OCI-LY7 (cell line): Measurements from ENCODE around the gene FXR1. TPM values are rescaled to one million over a fixed set of nuclear protein-coding genes. Genes with fewer than 3 reads are reported as not detected.
"Not testable (repeated sequence)": the region's sequence is repeated elsewhere in the genome, so short reads cannot be mapped to it uniquely, and the experiment has no call there.

Experiments
- BruUV-seq: library from RNA; stranded (reverse); fragments of 400-500 nt; replicated peaks from 2 replicates; lab custom pipeline; 2021; lab: Mats Ljungman, UMichigan
- CTCF ChIA-PET: fragments of 300-600 bp; sonication (Branson Sonifier 250); formaldehyde crosslinking; loops from one replicate; lab custom pipeline; 2022; ENCODE audit warnings: antibody characterized with exemption; ENCODE audit not compliant: unreplicated experiment; lab: Charles Lee
- POLR2A ChIA-PET: fragments of 300-600 bp; sonication (Branson Sonifier 250); formaldehyde crosslinking; loops from one replicate; lab custom pipeline; 2022; ENCODE audit warnings: antibody characterized with exemption; lab: Charles Lee
- DNase-seq: peaks from one replicate; pipeline ENCODE4 v3.0.0-alpha.2; 2015; ENCODE audit warnings: low spot score
- H2AFZ ChIP-seq: fragments of 200-600 bp; sonication (generic), shearing (Covaris generic); 2 replicates; pipeline ENCODE4 v1.6.1; 2014; ENCODE audit warnings: mild to moderate bottlenecking, antibody characterized with exemption, low read length, moderate library complexity
- H3K27ac ChIP-seq: fragments of 200-600 bp; sonication (generic); 2 replicates; pipeline ENCODE4 v1.5.1; 2014; ENCODE audit warnings: mixed run types, low read depth, mild to moderate bottlenecking, moderate library complexity, low read length, inconsistent platforms; ENCODE audit not compliant: poor library complexity, severe bottlenecking
- H3K36me3 ChIP-seq: fragments of 200-600 bp; sonication (generic); 2 replicates; pipeline ENCODE4 v1.6.1; 2014; ENCODE audit warnings: mild to moderate bottlenecking, antibody characterized with exemption, low read length, moderate library complexity, mixed read lengths; ENCODE audit not compliant: insufficient read depth
- H3K4me1 ChIP-seq: fragments of 200-600 bp; sonication (generic); 2 replicates; pipeline ENCODE4 v1.5.1; 2014; ENCODE audit warnings: mild to moderate bottlenecking, low read length; ENCODE audit not compliant: insufficient read depth, poor library complexity, severe bottlenecking
- H3K4me2 ChIP-seq: fragments of 200-600 bp; sonication (generic); 2 replicates; pipeline ENCODE4 v1.6.1; 2014; ENCODE audit warnings: mild to moderate bottlenecking, low read length
- H3K4me3 ChIP-seq: fragments of 200-600 bp; sonication (generic); 2 replicates; pipeline ENCODE4 v1.5.1; 2014; ENCODE audit warnings: mild to moderate bottlenecking, low read depth, low read length; ENCODE audit not compliant: poor library complexity, severe bottlenecking
- H3K79me2 ChIP-seq: fragments of 200-600 bp; sonication (generic); 2 replicates; pipeline ENCODE4 v1.6.1; 2016; ENCODE audit warnings: low read depth, mild to moderate bottlenecking, low read length, moderate library complexity, mixed read lengths; ENCODE audit not compliant: insufficient read depth
- H3K9me2 ChIP-seq: fragments of 200-600 bp; sonication (generic); 2 replicates; pipeline ENCODE4 v1.6.1; 2016; ENCODE audit warnings: mild to moderate bottlenecking, low read length, mixed read lengths; ENCODE audit not compliant: insufficient read depth
- H3K9me3 ChIP-seq: fragments of 200-600 bp; sonication (generic); 2 replicates; pipeline ENCODE4 v1.6.1; 2014; ENCODE audit warnings: mild to moderate bottlenecking, mixed run types, low read length, mixed read lengths
- H4K20me1 ChIP-seq: fragments of 200-600 bp; sonication (generic); 2 replicates; pipeline ENCODE4 v1.6.1; 2014; ENCODE audit warnings: mild to moderate bottlenecking, antibody characterized with exemption, low read length, moderate library complexity, mixed read lengths; ENCODE audit not compliant: insufficient read depth
- CTCF ChIP-seq: fragments of 200-600 bp; sonication (generic); conservative IDR thresholded peaks from 2 replicates; pipeline ENCODE4 v1.5.1; 2014; ENCODE audit warnings: mild to moderate bottlenecking, antibody characterized with exemption, low read length, moderate library complexity, mixed read lengths
- EZH2phosphoT487 ChIP-seq: fragments of 200-600 bp; sonication (generic); IDR thresholded peaks from 2 replicates; pipeline ENCODE4 v1.6.1; 2018; ENCODE audit warnings: low read depth, borderline replicate concordance, mild to moderate bottlenecking, mixed run types, antibody characterized with exemption, low read length, moderate library complexity, mixed read lengths
- intact Hi-C: fragments of 100-400 bp; cut with micrococcal nuclease; formaldehyde crosslinking; loops from one replicate; pipeline ENCODE4 v1.10.0; 2022; ENCODE audit not compliant: unreplicated experiment
- total RNA-seq, 2 experiments: library from RNA; depleted of rRNA in 1 of 2; stranded (reverse); fragments of >200 nt in 1 of 2; shearing (Covaris generic) in 1 of 2; gene quantifications; 2 replicates each; pipeline ENCODE4 v1.2.3, GENCODE V29; 2014 to 2022

Gene FXR1
- total RNA-seq, 2 experiments from 2014 or later, result 90.6 to 161 TPM

GRCh38 chr3:180980611-180981010, 68.1 kb downstream of the FXR1 start:
- no peak overlapping the region for H3K27ac ChIP-seq
- ChIA-PET CTCF (no interaction called here), POLR2A (interaction anchor here (0.6 to 2.1 kb wide), 8 partner anchors 9 to 1558 kb away, joined by 3 to 8 read pairs (median 3); partner anchors contain the start of gene DNAJC19)
- no peak overlapping the region for H3K4me3 ChIP-seq
- H2AFZ ChIP-seq, result no peak overlapping the region
- H3K79me2 ChIP-seq, result no peaks in the 10 kb centered on the region
- TF ChIP-seq EZH2phosphoT487, result no peak
- H3K4me1 ChIP-seq, result no peaks in the 10 kb centered on the region
- H3K4me2 ChIP-seq, result no peak overlapping the region
- peaks cover 89% of the 10 kb centered on the region for H3K36me3 ChIP-seq
- no peaks in the 10 kb centered on the region for H4K20me1 ChIP-seq
- intact Hi-C loops, result no loop called here
- no peaks in the 10 kb centered on the region for H3K9me3 ChIP-seq
- BruUV-seq, result no TSS peak
- no peaks in the 10 kb centered on the region for H3K9me2 ChIP-seq
- DNase-seq, result no peak

DNA sequence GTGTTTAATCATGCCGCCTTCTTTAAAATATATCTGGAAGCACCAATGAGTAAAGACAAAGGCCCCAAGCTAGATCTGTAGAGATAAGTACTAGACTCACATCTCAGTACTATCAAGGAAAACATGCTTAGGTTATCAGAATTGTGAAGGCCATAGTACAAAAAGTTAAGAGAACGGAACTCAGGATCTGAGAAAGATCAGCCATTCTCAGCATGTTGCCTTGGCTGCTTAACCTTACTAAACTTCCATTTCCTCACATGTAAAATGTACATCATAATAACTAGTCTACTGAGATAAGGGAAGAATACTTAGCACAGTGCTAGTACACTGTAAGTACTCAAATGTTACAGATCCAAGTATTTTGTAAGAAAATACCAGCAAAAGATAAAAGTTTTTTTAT, 69.4 kb downstream of the FXR1 start:
- Histone ChIP-seq H3K9me2 (no peaks in the 10 kb centered on the region), H3K4me2 (no peak overlapping the region), H3K4me1 (no peaks in the 10 kb centered on the region), H3K9me3 (no peaks in the 10 kb centered on the region), H3K79me2 (no peaks in the 10 kb centered on the region), H3K4me3 (no peak overlapping the region), H3K36me3 (peaks cover 87% of the 10 kb centered on the region), H2AFZ (no peak overlapping the region), H4K20me1 (no peaks in the 10 kb centered on the region), H3K27ac (no peak overlapping the region)
- POLR2A ChIA-PET, result interaction anchor here (0.6 to 2.1 kb wide), 4 partner anchors 8 to 48 kb away, joined by 3 to 8 read pairs (median 5); no protein-coding TSS in a partner anchor
- intact Hi-C loops, result no loop called here
- TF ChIP-seq EZH2phosphoT487 (no peak), CTCF (no peak)
- CTCF ChIA-PET, result no interaction called here
- BruUV-seq, result no TSS peak
- no peak for DNase-seq

- TF ChIP-seq CTCF (no peak), EZH2phosphoT487 (no peak)
- H3K4me3 ChIP-seq, result no peak overlapping the region
Observed at GRCh38 chr3:180983136-180983535, 70.7 kb downstream of the FXR1 start.

DNA sequence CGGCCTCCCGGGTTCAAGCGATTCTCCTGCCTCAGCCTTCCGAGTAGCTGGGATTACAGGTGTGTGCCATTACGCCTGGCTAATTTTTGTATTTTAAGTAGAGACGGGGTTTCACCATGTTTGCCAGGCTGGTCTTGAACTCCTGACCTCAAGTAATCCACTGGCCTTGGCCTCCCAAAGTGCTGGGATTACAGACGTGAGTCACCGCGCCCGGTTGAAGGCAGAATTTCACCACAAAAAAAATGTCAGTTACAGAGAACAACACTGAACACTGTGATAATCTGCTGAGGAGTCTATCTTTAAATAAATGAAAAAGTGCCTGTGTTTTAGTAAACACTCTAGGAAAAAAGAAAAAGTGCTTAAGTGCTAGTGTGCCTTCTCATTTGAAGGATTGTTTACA, 73.9 kb downstream of the FXR1 start:
- Histone ChIP-seq H3K79me2 (peaks cover 15% of the 10 kb centered on the region), H3K36me3 (peaks cover 54% of the 10 kb centered on the region), H3K4me1 (peaks cover 10% of the 10 kb centered on the region)
- H2AFZ ChIP-seq, BruUV-seq, H3K4me2 ChIP-seq, CTCF ChIA-PET, DNase-seq, H3K4me3 ChIP-seq, POLR2A ChIA-PET, H4K20me1 ChIP-seq, H3K9me3 ChIP-seq, H3K9me2 ChIP-seq, H3K27ac ChIP-seq: not testable (repeated sequence)
- intact Hi-C loops, result loop anchor here (5.0 kb wide), 1 partner anchor 384 kb away; the partner anchor contains the start of gene TTC14

More at GRCh38 chr3:180983136-180983535, 70.7 kb downstream of the FXR1 start:
- no peaks in the 10 kb centered on the region for H3K9me3 ChIP-seq
- peaks cover 4% of the 10 kb centered on the region; the same call in 1 of the 2 replicates for H3K79me2 ChIP-seq
- ChIA-PET POLR2A (interaction anchor here (0.5 to 2.4 kb wide), 5 partner anchors 7 to 506 kb away, joined by 3 to 8 read pairs (median 3); no protein-coding TSS in a partner anchor), CTCF (no interaction called here)
- BruUV-seq, result no TSS peak
- intact Hi-C loops, result no loop called here
- no peaks in the 10 kb centered on the region for H3K4me1 ChIP-seq
- DNase-seq, result no peak
- peaks cover 86% of the 10 kb centered on the region for H3K36me3 ChIP-seq
- no peaks in the 10 kb centered on the region for H4K20me1 ChIP-seq
- no peak overlapping the region for H3K4me2 ChIP-seq
- H3K9me2 ChIP-seq, result no peaks in the 10 kb centered on the region
- H2AFZ ChIP-seq, result no peak overlapping the region
- H3K27ac ChIP-seq, result no peak overlapping the region
